H1 (cell line): ENCODE measurements around the gene SLC20A1. TPM values are rescaled to one million over a fixed set of nuclear protein-coding genes. Genes with fewer than 3 reads are reported as not detected.

ENCODE experiments used
- ASH2L ChIP-seq: fragments of 200-600, 300-600 bp; sonication (generic); IDR thresholded peaks from one replicate; pipeline ENCODE4 v1.7.1; 2017; ENCODE audit warnings: low read length
- BACH1 ChIP-seq: IDR thresholded peaks from 2 replicates; pipeline ENCODE4 v1.6.1; 2012; ENCODE audit warnings: low read length, improper control_type of control experiment
- CEBPB ChIP-seq: IDR thresholded peaks from 2 replicates; pipeline ENCODE4 v1.6.1; 2012; ENCODE audit warnings: low read depth, low read length
- CHD1 ChIP-seq: IDR thresholded peaks from 2 replicates; pipeline ENCODE4 v1.6.1; 2012; ENCODE audit warnings: low read depth, low read length, improper control_type of control experiment
- CHD2 ChIP-seq: IDR thresholded peaks from 2 replicates; pipeline ENCODE4 v1.6.1; 2012; ENCODE audit warnings: low read length, improper control_type of control experiment
- CREB1 ChIP-seq: IDR thresholded peaks from 2 replicates; pipeline ENCODE4 v1.6.1; 2012; ENCODE audit warnings: inconsistent platforms
- EP300 ChIP-seq, 2 experiments: IDR thresholded peaks; 1 replicate in 1 of 2; 2 replicates in 1 of 2; pipeline ENCODE4 v1.6.1; 2011 to 2012; ENCODE audit warnings: low read depth in 2 of 2, low read length in 2 of 2, mild to moderate bottlenecking in 2 of 2, borderline replicate concordance in 1 of 2, inconsistent platforms in 1 of 2, moderate library complexity in 1 of 2
- HDAC6 ChIP-seq: IDR thresholded peaks from one replicate; pipeline ENCODE4 v1.7.1; 2012; ENCODE audit warnings: low read depth, mild to moderate bottlenecking, inconsistent platforms, low read length, moderate library complexity
- SP4 ChIP-seq: IDR thresholded peaks from 2 replicates; pipeline ENCODE4 v1.6.1; 2012; ENCODE audit warnings: low read length, inconsistent platforms
- polyA plus RNA-seq, 7 experiments: library from polyadenylated mRNA; depleted of rRNA in 3 of 7; stranded (reverse) in 5 of 7; unstranded in 2 of 7; fragments of >200 nt in 5 of 7; fragments of 200-250 nt in 2 of 7; gene quantifications; 1 replicate in 5 of 7; 2 replicates in 1 of 7; 4 replicates in 1 of 7; pipeline versions ENCODE4 v1.2.1 to v1.2.3, GENCODE V29; 2011 to 2013; ENCODE audit warnings: missing spikeins in 2 of 7, mixed read lengths in 2 of 7
- total RNA-seq: library from RNA; stranded (reverse); fragmentation: NEBNext Ultra II Directional; extraction: Animal tissue kit (Norgen Biotek cat#: 25700); gene quantifications from 2 replicates; pipeline ENCODE4 v1.2.1, GENCODE V29; 2021
- TF ChIP-seq, protein P1 (sequence below): IDR thresholded peaks from 2 replicates; pipeline ENCODE4 v1.6.1; 2012; ENCODE audit warnings: inconsistent platforms

SLC20A1 gene
- total and polyA plus RNA-seq, 2 of the 8 experiments (the other 6 are each of a cell fraction or from before 2014, with no cell fraction given), result 42.6 to 105 TPM

DNA sequence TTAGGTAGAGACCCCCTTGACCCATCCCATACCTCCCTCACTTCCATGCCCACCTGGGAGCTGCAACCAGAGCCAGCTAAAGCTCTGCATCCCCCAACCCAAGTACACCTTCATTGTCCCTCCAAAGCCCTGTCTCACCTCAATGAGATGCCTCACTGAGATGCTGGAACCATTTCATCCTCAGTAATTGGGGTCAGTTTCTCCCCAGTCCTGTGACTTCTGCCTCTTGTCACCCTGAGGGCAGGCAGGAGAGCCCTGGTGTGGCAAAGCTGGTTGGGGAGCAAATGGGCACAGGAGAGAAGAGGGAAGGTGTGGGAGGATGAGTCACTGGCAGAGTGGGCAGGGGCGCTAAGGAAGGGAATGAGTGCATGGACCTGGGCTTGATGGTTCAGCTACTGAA is 47.2 kb downstream of the SLC20A1 start (continued):
- TF ChIP-seq SP4 (no peak), ASH2L (no peak), HDAC6 (no peak), CREB1 (no peak), BACH1 (no peak), EP300 (IDR thresholded peaks at IDR 0.05; ENCODE audit: borderline replicate concordance in 1 of 2, low read depth in 2 of 2, low read length in 2 of 2) (no peak), CHD1 (no peak), CHD2 (no peak), CEBPB (no peak)
- TF ChIP-seq, protein P1, sequence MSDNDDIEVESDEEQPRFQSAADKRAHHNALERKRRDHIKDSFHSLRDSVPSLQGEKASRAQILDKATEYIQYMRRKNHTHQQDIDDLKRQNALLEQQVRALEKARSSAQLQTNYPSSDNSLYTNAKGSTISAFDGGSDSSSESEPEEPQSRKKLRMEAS, result no peak
